DMS114 treated with DMSO at 0.1 percent for 48 hours (cell line): Measurements from ENCODE around the gene DCPS.
"Not testable (repeated sequence)": the region's sequence is repeated elsewhere in the genome, so short reads cannot be mapped to it uniquely, and the experiment has no call there.

ENCODE experiments used
- DNase-seq: peaks from one replicate; lab custom pipeline; 2025; ENCODE audit not compliant: unreplicated experiment; lab: John Stamatoyannopoulos, UW

Gene DCPS

GRCh38 chr11:126288237-126288636 lies 15.6 kb upstream of the DCPS start:
- no peak for DNase-seq

- no peak for DNase-seq
Measured at GRCh38 chr11:126290887-126291286, 13.0 kb upstream of the DCPS start.

GRCh38 chr11:126293726-126294125 lies 10.1 kb upstream of the DCPS start:
- DNase-seq, result no peak

GRCh38 chr11:126297004-126297403 lies 6.9 kb upstream of the DCPS start:
- DNase-seq, result no peak

GRCh38 chr11:126304457-126305075 lies 706 bp downstream of the DCPS start:
- DNase-seq, result no peak

GRCh38 chr11:126305699-126306098 lies 1.8 kb downstream of the DCPS start:
- DNase-seq, result no peak

GRCh38 chr11:126307706-126308105 lies 3.8 kb downstream of the DCPS start:
- DNase-seq, result no peak

GRCh38 chr11:126308271-126308671 lies 4.4 kb downstream of the DCPS start:
- DNase-seq, result no peak

- not testable (repeated sequence) for DNase-seq
Measured at GRCh38 chr11:126308771-126309170, 4.9 kb downstream of the DCPS start.

GRCh38 chr11:126310200-126310991 lies 6.5 kb downstream of the DCPS start:
- DNase-seq, result peak; percentile 13

- no peak for DNase-seq
Measured at GRCh38 chr11:126310992-126311310, 7.1 kb downstream of the DCPS start.

GRCh38 chr11:126311401-126312291 lies 7.8 kb downstream of the DCPS start:
- DNase-seq, result no peak

- DNase-seq, result no peak
Measured at GRCh38 chr11:126312961-126313360, 9.1 kb downstream of the DCPS start.

- DNase-seq, result no peak
Measured at GRCh38 chr11:126313826-126314225, 10.0 kb downstream of the DCPS start.

GRCh38 chr11:126317432-126317755 lies 13.5 kb downstream of the DCPS start:
- no peak for DNase-seq

GRCh38 chr11:126317756-126318573 lies 14.1 kb downstream of the DCPS start:
- DNase-seq, result no peak

GRCh38 chr11:126318574-126319373 lies 14.9 kb downstream of the DCPS start:
- DNase-seq, result no peak

GRCh38 chr11:126319374-126319740 lies 15.5 kb downstream of the DCPS start:
- DNase-seq, result no peak

- no peak for DNase-seq
Measured at GRCh38 chr11:126322996-126323395, 19.1 kb downstream of the DCPS start.

GRCh38 chr11:126327281-126328000 lies 23.6 kb downstream of the DCPS start:
- DNase-seq, result no peak
